ENCODE results near the gene SCNN1A. TPM values are rescaled to one million over a fixed set of nuclear protein-coding genes. Genes with fewer than 3 reads are reported as not detected.

The SCNN1A gene
- total and polyA plus RNA-seq, 7 experiments from 2014 or later: 0.22 to 5.3 (median 1.6) TPM

DNA sequence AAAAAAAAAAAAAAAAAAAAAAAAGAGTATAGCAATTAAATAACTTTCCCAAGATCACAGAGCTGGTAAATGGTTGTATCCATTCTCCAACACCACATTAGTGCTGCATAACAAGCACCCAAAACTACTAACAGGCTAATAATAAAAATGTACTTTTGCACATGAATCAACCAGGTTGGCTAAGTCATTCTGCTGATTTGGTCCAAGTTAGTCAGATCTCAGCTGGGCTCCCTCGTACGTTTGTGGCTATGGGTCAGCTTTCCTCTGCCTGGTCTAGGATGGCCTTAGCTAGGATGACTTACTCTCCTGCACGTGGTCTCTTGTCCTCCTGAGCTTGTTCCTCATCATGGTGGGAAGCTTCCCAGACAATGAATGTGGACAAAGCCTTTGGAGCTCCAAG, 72.7 kb downstream of the SCNN1A start:
- H3K9me3 Mint-ChIP-seq: no peaks in the 10 kb centered on the region
- H3K4me1 Mint-ChIP-seq: no peaks in the 10 kb centered on the region
- intact Hi-C loops (cut with micrococcal nuclease): no loop called here
- DNase-seq (no peak), ATAC-seq (no peak)
- ChIA-PET CTCF (interaction anchor here (0.5 kb wide), 1 partner anchor 1378 kb away, joined by 3 read pairs; no protein-coding TSS in a partner anchor), POLR2A (no interaction called here)
- no peaks in the 10 kb centered on the region for H3K27me3 ChIP-seq (ENCODE audit: control insufficient read depth in 2 of 2, insufficient read depth in 2 of 2, low read length in 2 of 2)
- no peak overlapping the region for H3K4me3 Mint-ChIP-seq
- no peaks in the 10 kb centered on the region for H3K9me3 ChIP-seq (ENCODE audit: control insufficient read depth in 2 of 3, low read length in 3 of 3)
- peaks cover 0 to 17% (median 0%) of the 10 kb centered on the region in 5 donors for H3K27me3 Mint-ChIP-seq
- no peaks in the 10 kb centered on the region for H3K36me3 ChIP-seq (ENCODE audit: control insufficient read depth in 2 of 3, insufficient read depth in 3 of 3, low read length in 3 of 3)
- H3K27ac ChIP-seq (ENCODE audit: low read depth, low read length): no peak overlapping the region
- no peaks in the 10 kb centered on the region for H3K36me3 Mint-ChIP-seq
- no peaks in the 10 kb centered on the region for H3K4me1 ChIP-seq (ENCODE audit: control insufficient read depth in 2 of 2, insufficient read depth in 2 of 2, low read length in 2 of 2)
- no peak overlapping the region for H3K27ac Mint-ChIP-seq
- no peak overlapping the region for H3K4me3 ChIP-seq (ENCODE audit: low read length)

DNA sequence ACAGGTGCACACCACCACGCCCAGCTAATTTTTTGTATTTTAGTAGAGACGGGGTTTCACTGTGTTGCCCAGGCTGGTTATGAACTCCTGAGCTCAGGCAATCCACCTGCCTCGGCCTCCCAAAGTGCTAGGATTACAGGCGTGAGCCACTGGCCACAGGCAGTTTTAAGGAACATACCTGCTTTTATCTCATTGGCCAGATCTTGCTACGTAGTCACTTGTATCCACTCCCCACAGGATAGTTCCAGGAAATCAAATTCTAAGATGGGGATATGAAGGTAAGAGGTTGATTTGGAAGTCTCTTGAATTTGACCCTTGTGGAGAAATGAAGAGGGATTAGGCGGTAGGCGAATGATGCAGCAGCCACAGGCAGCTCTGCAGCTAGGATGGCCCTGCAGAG, 73.6 kb downstream of the SCNN1A start:
- Mint-ChIP-seq H3K4me3 (no peak overlapping the region), H3K9me3 (no peaks in the 10 kb centered on the region), H3K4me1 (no peaks in the 10 kb centered on the region), H3K27me3 (peaks cover 0 to 15% (median 0%) of the 10 kb centered on the region in 5 donors), H3K27ac (peak overlapping the region in 1 of 9 donors; percentile 62), H3K36me3 (no peaks in the 10 kb centered on the region)
- CTCF ChIA-PET: no interaction called here
- H3K4me1 ChIP-seq (ENCODE audit: control insufficient read depth in 2 of 2, insufficient read depth in 2 of 2, low read length in 2 of 2): no peaks in the 10 kb centered on the region
- no peak overlapping the region for H3K27ac ChIP-seq (ENCODE audit: low read depth, low read length)
- DNase-seq: no peak
- H3K36me3 ChIP-seq (ENCODE audit: control insufficient read depth in 2 of 3, insufficient read depth in 3 of 3, low read length in 3 of 3): no peaks in the 10 kb centered on the region
- intact Hi-C loops (cut with micrococcal nuclease): no loop called here
- no peaks in the 10 kb centered on the region for H3K9me3 ChIP-seq (ENCODE audit: control insufficient read depth in 2 of 3, low read length in 3 of 3)
- H3K27me3 ChIP-seq (ENCODE audit: control insufficient read depth in 2 of 2, insufficient read depth in 2 of 2, low read length in 2 of 2): no peaks in the 10 kb centered on the region
- POLR2A ChIA-PET: interaction anchor here (0.5 kb wide), 1 partner anchor 758 kb away, joined by 4 read pairs; no protein-coding TSS in a partner anchor
- no peak overlapping the region for H3K4me3 ChIP-seq (ENCODE audit: low read length)
- no peak for ATAC-seq

DNA sequence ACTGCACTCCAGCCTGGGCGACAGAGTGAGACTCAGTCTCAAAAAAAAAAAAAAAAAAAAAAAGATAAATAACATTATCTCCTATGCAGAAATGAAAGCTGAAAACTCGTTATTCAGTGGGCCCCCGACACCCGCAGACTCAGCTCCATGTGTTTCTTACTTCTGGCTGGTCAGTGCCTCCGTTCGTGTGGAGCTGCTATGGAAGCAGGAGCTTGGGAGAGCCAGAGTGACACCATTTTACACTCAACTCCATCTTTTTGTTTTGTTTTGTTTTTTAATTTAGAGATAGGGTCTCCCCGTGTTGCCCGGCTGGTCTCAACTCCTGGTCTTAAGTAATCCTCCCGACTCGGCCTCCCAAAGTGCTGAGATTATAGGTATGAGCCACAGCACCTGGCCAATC, 78.2 kb downstream of the SCNN1A start:
- Mint-ChIP-seq H3K36me3 (no peaks in the 10 kb centered on the region), H3K27me3 (peaks cover 0 to 10% (median 5%) of the 10 kb centered on the region in 5 donors), H3K4me3 (no peak overlapping the region), H3K27ac (no peak overlapping the region), H3K4me1 (peaks cover 0 to 3% (median 0%) of the 10 kb centered on the region in 7 donors), H3K9me3 (no peaks in the 10 kb centered on the region)
- ATAC-seq (no peak), DNase-seq (no peak)
- H3K27ac ChIP-seq (ENCODE audit: low read depth, low read length): no peak overlapping the region
- intact Hi-C loops (cut with micrococcal nuclease): no loop called here
- H3K4me1 ChIP-seq (ENCODE audit: control insufficient read depth in 2 of 2, insufficient read depth in 2 of 2, low read length in 2 of 2): no peaks in the 10 kb centered on the region
- no peaks in the 10 kb centered on the region for H3K27me3 ChIP-seq (ENCODE audit: control insufficient read depth in 2 of 2, insufficient read depth in 2 of 2, low read length in 2 of 2)
- POLR2A ChIA-PET: no interaction called here
- CTCF ChIA-PET: no interaction called here
- no peaks in the 10 kb centered on the region for H3K36me3 ChIP-seq (ENCODE audit: control insufficient read depth in 2 of 3, insufficient read depth in 3 of 3, low read length in 3 of 3)
- no peak overlapping the region for H3K4me3 ChIP-seq (ENCODE audit: low read length)
- H3K9me3 ChIP-seq (ENCODE audit: control insufficient read depth in 2 of 3, low read length in 3 of 3): no peaks in the 10 kb centered on the region

Other genes starting within 250 kb of the SCNN1A start
- 10 to 100 TPM in 1 of 5 experiments, 1 to 10 TPM in 4; 3.8 to 19.3 (median 7.5) TPM for gene CD9, start 175.2 kb downstream of the SCNN1A start, total RNA-seq
- 10 to 100 TPM; 12.0 to 15.5 TPM for gene CD9, start 175.2 kb downstream of the SCNN1A start, polyA plus RNA-seq
- not detected for gene PLEKHG6, start 64.9 kb downstream of the SCNN1A start, total RNA-seq
- gene PLEKHG6, start 64.9 kb downstream of the SCNN1A start, polyA plus RNA-seq: 1 to 10 TPM in 1 of 2 donors, under 1 TPM in 1; 0.15 to 1.3 TPM
- gene TNFRSF1A, start 33.5 kb downstream of the SCNN1A start, total RNA-seq: 10 to 100 TPM; 40.9 to 99.4 (median 67.3) TPM
- gene TNFRSF1A, start 33.5 kb downstream of the SCNN1A start, polyA plus RNA-seq: 10 to 100 TPM; 24.1 to 46.3 TPM
- 10 to 100 TPM in 1 of 5 experiments, 1 to 10 TPM in 3, under 1 TPM in 1; 0.34 to 25.2 (median 2.2) TPM for gene LTBR, start 8.6 kb upstream of the SCNN1A start, total RNA-seq
- not detected for gene LTBR, start 8.6 kb upstream of the SCNN1A start, polyA plus RNA-seq
- gene CD27, start 69.4 kb upstream of the SCNN1A start, total RNA-seq: 100 to 1,000 TPM in 4 of 5 experiments, 10 to 100 TPM in 1; 74.1 to 217 (median 130) TPM
- 100 to 1,000 TPM; 560 to 590 TPM for gene CD27, start 69.4 kb upstream of the SCNN1A start, polyA plus RNA-seq
- 10 to 100 TPM; 23.0 to 65.4 (median 52.9) TPM for gene TAPBPL, start 76.5 kb upstream of the SCNN1A start, total RNA-seq
- gene TAPBPL, start 76.5 kb upstream of the SCNN1A start, polyA plus RNA-seq: 100 to 1,000 TPM in 1 of 2 donors, 10 to 100 TPM in 1; 48.7 to 104 TPM
- gene VAMP1, start 95.1 kb upstream of the SCNN1A start, total RNA-seq: 100 to 1,000 TPM in 2 of 5 experiments, 10 to 100 TPM in 3; 38.7 to 123 (median 47.9) TPM
- gene VAMP1, start 95.1 kb upstream of the SCNN1A start, polyA plus RNA-seq: 10 to 100 TPM; 10.9 to 14.0 TPM
- gene MRPL51, start 117.7 kb upstream of the SCNN1A start, total RNA-seq: 100 to 1,000 TPM in 1 of 5 experiments, 10 to 100 TPM in 4; 22.5 to 208 (median 80.9) TPM
- gene MRPL51, start 117.7 kb upstream of the SCNN1A start, polyA plus RNA-seq: 100 to 1,000 TPM; 204 to 220 TPM
- 100 to 1,000 TPM in 1 of 5 experiments, 10 to 100 TPM in 4; 30.3 to 121 (median 38.4) TPM for gene NCAPD2, start 118.5 kb upstream of the SCNN1A start, total RNA-seq
- gene NCAPD2, start 118.5 kb upstream of the SCNN1A start, polyA plus RNA-seq: 10 to 100 TPM; 24.4 to 46.7 TPM
- gene GAPDH, start 159.0 kb upstream of the SCNN1A start, total RNA-seq: 1,000 to 10,000 TPM in 1 of 5 experiments, 100 to 1,000 TPM in 4; 330 to 4,503 (median 379) TPM
- gene GAPDH, start 159.0 kb upstream of the SCNN1A start, polyA plus RNA-seq: 1,000 to 10,000 TPM; 1,202 to 1,413 TPM
- 10 to 100 TPM; 28.2 to 55.9 (median 45.9) TPM for gene IFFO1, start 180.5 kb upstream of the SCNN1A start, total RNA-seq
- 10 to 100 TPM in 1 of 2 donors, 1 to 10 TPM in 1; 5.4 to 11.4 TPM for gene IFFO1, start 180.5 kb upstream of the SCNN1A start, polyA plus RNA-seq
- gene NOP2, start 192.7 kb upstream of the SCNN1A start, total RNA-seq: 100 to 1,000 TPM in 1 of 5 experiments, 10 to 100 TPM in 4; 74.4 to 102 (median 87.6) TPM
- gene NOP2, start 192.7 kb upstream of the SCNN1A start, polyA plus RNA-seq: 10 to 100 TPM; 24.2 to 53.7 TPM
- 100 to 1,000 TPM; 246 to 387 (median 267) TPM for gene CHD4, start 231.8 kb upstream of the SCNN1A start, total RNA-seq
- 10 to 100 TPM; 41.8 to 91.4 TPM for gene CHD4, start 231.8 kb upstream of the SCNN1A start, polyA plus RNA-seq

Measured in naive thymus-derived CD4-positive, alpha-beta T cell (primary cell).